Activated CD4-positive, alpha-beta T cell treated with anti-CD3 and anti-CD28 coated beads, Interleukin-10, Interleukin-2, amounts not matched to agents 100 ng/mL and 50 ng/mL, durations not matched to agents 16 hours and 8 hours (primary cell): ENCODE measurements around the gene BICDL2.

ENCODE experiments used
- DNase-seq: peaks from one replicate; pipeline ENCODE4 v3.0.0-alpha.2; 2020

BICDL2 gene

GRCh38 chr16:2980227-2981176 lies 56.2 kb downstream of the BICDL2 start, which contains the start of gene PKMYT1:
TSS of gene PKMYT1 (minus strand) at chr16:2980446. CDS start at chr16:2979657, 789 bp downstream.
- peak; percentile 96 for DNase-seq

- DNase-seq: peak; percentile 49
Measured at GRCh38 chr16:2979669-2980226, 57.0 kb downstream of the BICDL2 start.
